ENCODE results near the gene SEMA6D.

Gene SEMA6D

DNA sequence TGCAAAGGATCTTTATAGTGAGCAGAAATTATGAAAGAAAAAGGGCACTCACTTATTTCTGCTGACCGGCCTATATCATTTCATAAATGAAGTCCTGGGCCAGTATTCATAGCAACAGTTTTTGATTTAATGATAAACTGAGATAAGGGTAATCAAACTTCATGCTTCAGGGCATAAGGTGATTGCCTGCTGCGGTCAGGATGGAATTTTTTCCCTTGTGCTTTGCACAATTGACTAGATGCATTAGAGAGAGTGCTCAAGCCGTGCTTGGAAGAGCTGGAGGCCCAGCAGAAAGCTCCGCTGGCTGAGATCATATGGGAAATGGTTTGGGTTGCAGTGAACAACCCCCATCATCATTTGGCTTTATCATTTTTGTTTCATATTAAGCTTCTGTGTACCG, 10.4 kb downstream of the SEMA6D start:
- intact Hi-C loops (cut with DNase I; ENCODE audit: low total_unique reads) = no loop called here
- no peaks in the 10 kb centered on the region for H3K27me3 ChIP-seq
- H3K4me3 ChIP-seq = no peak overlapping the region
- no peak overlapping the region for H3K27ac ChIP-seq
- DNase-seq = no peak
- H3K4me1 ChIP-seq = peaks cover 0 to 40% (median 15%) of the 10 kb centered on the region in 4 donors
- no peaks in the 10 kb centered on the region for H3K9me3 ChIP-seq
- TF ChIP-seq, protein P1, sequence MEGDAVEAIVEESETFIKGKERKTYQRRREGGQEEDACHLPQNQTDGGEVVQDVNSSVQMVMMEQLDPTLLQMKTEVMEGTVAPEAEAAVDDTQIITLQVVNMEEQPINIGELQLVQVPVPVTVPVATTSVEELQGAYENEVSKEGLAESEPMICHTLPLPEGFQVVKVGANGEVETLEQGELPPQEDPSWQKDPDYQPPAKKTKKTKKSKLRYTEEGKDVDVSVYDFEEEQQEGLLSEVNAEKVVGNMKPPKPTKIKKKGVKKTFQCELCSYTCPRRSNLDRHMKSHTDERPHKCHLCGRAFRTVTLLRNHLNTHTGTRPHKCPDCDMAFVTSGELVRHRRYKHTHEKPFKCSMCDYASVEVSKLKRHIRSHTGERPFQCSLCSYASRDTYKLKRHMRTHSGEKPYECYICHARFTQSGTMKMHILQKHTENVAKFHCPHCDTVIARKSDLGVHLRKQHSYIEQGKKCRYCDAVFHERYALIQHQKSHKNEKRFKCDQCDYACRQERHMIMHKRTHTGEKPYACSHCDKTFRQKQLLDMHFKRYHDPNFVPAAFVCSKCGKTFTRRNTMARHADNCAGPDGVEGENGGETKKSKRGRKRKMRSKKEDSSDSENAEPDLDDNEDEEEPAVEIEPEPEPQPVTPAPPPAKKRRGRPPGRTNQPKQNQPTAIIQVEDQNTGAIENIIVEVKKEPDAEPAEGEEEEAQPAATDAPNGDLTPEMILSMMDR (IDR thresholded peaks at IDR 0.05) = no peak
- no peaks in the 10 kb centered on the region for H3K36me3 ChIP-seq

DNA sequence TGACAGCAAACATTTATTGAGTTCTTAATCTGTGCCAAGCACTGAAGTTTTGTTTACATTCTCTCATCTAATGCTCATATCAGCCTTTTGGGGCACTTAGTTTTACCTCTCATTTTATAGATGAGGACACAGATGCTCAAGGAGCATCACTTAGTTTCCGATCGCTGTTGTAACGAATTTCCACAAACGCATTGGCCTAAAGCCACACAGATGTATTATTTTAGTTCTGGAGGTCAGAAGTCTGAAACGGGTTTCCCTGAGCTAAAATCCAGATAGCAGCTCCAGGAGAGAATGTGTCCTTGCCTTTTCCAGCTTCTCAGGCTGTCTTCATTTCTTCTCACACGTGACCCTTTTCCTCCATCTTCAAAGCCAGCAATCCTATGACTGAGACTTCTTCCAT, 11.1 kb downstream of the SEMA6D start:
- Histone ChIP-seq H3K4me3 (no peak overlapping the region), H3K9me3 (no peaks in the 10 kb centered on the region), H3K4me1 (peaks cover 0 to 40% (median 15%) of the 10 kb centered on the region in 4 donors), H3K27me3 (no peaks in the 10 kb centered on the region), H3K36me3 (no peaks in the 10 kb centered on the region), H3K27ac (no peak overlapping the region)
- DNase-seq = no peak
- TF ChIP-seq, protein P1 (IDR thresholded peaks at IDR 0.05) = no peak
- intact Hi-C loops (cut with DNase I; ENCODE audit: low total_unique reads) = no loop called here

DNA sequence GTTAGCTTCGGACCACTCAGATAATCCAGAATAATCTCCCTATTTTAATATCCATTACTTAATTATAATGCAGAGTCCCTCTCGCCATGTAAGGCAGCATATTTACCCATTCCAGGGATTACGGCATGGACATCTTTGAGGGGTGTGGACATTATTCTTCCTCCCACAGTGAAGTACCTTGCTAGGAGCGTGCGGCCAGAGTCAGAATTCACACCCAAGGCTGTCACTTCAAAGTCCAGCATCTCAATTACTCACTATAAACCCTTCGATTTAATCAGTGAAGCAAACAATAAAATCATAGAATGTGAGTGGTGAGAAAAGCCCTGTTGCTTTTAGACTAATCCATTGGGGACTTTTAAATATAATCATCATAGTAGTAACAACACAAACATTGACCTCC, 11.6 kb downstream of the SEMA6D start:
- H3K27me3 ChIP-seq = no peaks in the 10 kb centered on the region
- TF ChIP-seq, protein P1 (IDR thresholded peaks at IDR 0.05) = no peak
- no peaks in the 10 kb centered on the region for H3K36me3 ChIP-seq
- H3K4me1 ChIP-seq = peaks cover 0 to 37% (median 15%) of the 10 kb centered on the region in 4 donors
- H3K4me3 ChIP-seq = no peak overlapping the region
- H3K9me3 ChIP-seq = no peaks in the 10 kb centered on the region
- H3K27ac ChIP-seq = no peak overlapping the region
- intact Hi-C loops (cut with DNase I; ENCODE audit: low total_unique reads) = no loop called here
- DNase-seq = no peak

DNA sequence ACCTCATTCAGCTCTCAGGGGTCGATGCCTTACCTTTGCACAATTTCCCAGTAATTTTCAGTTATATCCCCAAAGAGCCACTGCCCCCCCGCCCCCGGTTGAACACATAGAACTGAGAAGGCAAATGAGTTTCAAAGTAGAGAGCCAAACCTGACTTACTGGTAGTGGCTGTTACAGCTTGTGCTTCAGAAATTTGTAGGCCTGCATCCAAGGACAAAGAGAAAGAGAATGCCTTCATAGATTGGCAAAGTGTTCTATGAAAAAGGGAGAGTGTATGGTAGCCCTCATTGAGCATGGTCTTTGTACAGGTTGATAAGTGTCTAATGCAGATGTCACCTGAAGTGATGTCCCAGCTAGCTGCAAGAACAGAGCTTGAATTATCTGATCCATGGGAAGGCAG, 13.9 kb downstream of the SEMA6D start:
- H3K4me3 ChIP-seq = no peak overlapping the region
- TF ChIP-seq, protein P1 (IDR thresholded peaks at IDR 0.05) = no peak
- no peaks in the 10 kb centered on the region for H3K27me3 ChIP-seq
- no peak for DNase-seq
- intact Hi-C loops (cut with DNase I; ENCODE audit: low total_unique reads) = no loop called here
- H3K4me1 ChIP-seq = peaks cover 0 to 15% (median 10%) of the 10 kb centered on the region in 4 donors
- no peaks in the 10 kb centered on the region for H3K9me3 ChIP-seq
- H3K27ac ChIP-seq = no peak overlapping the region
- H3K36me3 ChIP-seq = no peaks in the 10 kb centered on the region

DNA sequence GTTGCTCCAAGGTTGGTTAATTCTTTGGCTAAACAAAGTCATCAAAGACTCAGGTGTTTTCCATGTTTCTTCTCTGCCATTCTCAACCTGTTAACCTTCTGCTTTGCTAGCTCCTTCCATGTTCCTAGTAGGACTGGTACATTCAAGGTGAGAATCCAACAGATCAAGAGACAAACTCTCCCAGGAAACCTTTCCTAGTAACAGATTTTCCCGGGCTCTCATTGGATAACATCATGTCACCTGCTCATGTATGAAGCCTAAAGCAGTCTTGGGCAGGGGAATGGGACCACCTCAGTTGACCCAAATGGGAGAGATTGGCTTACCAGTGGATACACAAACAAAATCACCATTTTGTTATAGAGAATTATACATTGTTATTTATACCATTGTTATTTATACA, 14.9 kb downstream of the SEMA6D start:
- intact Hi-C loops (cut with DNase I; ENCODE audit: low total_unique reads) = no loop called here
- Histone ChIP-seq H3K4me3 (no peak overlapping the region), H3K9me3 (no peaks in the 10 kb centered on the region), H3K27ac (no peak overlapping the region), H3K27me3 (no peaks in the 10 kb centered on the region), H3K4me1 (peaks cover 0 to 11% (median under 1%) of the 10 kb centered on the region in 4 donors), H3K36me3 (no peaks in the 10 kb centered on the region)
- TF ChIP-seq, protein P1 (IDR thresholded peaks at IDR 0.05) = no peak
- DNase-seq = no peak

DNA sequence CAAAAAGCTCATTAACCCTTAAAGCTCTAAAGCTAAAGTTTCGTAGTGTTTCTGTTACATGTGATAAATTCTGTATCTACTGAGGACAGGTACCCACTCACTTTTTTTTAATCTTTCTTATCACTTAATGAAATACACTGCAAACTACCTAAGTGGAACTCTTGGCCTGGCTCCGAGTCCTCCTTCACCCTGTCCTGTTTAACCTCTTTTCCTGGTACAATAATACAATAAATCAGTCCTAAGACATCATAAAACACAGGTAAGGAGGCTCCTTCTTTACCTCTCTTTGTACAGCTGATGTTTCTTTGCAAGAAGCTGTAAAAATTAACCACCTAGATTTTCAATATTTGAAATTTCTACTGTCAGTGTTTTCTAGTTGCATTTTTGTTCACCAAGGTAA, 15.8 kb downstream of the SEMA6D start:
- no peak for DNase-seq
- Histone ChIP-seq H3K9me3 (no peaks in the 10 kb centered on the region), H3K27ac (no peak overlapping the region), H3K4me1 (peaks cover 0 to 7% (median 0%) of the 10 kb centered on the region in 4 donors), H3K36me3 (no peaks in the 10 kb centered on the region), H3K4me3 (no peak overlapping the region), H3K27me3 (no peaks in the 10 kb centered on the region)
- TF ChIP-seq, protein P1 (IDR thresholded peaks at IDR 0.05) = no peak
- intact Hi-C loops (cut with DNase I; ENCODE audit: low total_unique reads) = no loop called here

All from tibial artery (tissue), 4 donors.